ENCODE results near the gene CREBRF. TPM values are rescaled to one million over a fixed set of nuclear protein-coding genes. Genes with fewer than 3 reads are reported as not detected.
"Not testable (repeated sequence)": the region's sequence is repeated elsewhere in the genome, so short reads cannot be mapped to it uniquely, and the experiment has no call there.

CREBRF gene
- total RNA-seq, 2 experiments from 2014 or later: 8.7 to 10.0 TPM

DNA sequence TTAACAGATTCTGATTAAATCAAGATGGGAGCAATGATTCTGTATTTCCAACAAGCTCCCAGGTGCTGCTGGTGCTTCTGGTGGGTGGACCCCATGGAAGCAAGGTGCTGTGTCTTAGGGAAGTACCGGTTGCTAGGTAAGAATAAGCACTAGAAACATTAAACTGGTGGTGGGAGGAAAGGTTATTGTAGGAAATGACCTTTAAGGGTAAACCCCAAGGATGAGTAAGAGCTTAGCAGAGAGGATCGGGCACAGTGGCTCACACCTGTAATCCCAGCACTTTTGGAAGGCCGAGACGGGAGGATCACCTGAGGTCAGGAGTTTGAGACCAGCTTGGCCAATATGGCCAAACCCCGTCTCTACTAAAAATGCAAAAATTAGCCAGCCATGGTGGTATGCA, 16.2 kb upstream of the CREBRF start:
- Mint-ChIP-seq H3K27ac (no peak overlapping the region), H3K4me1 (ENCODE audit: low read depth) (peaks cover 30% of the 10 kb centered on the region), H3K36me3 (ENCODE audit: low read depth) (peaks cover 18% of the 10 kb centered on the region), H3K4me3 (no peak overlapping the region), H3K27me3 (ENCODE audit: low read depth) (no peaks in the 10 kb centered on the region), H3K9me3 (ENCODE audit: insufficient read depth) (no peaks in the 10 kb centered on the region)
- POLR2A ChIA-PET: interaction anchor here (1.1 to 1.9 kb wide), 2 partner anchors 17 to 56 kb away, joined by 3 to 7 read pairs; no protein-coding TSS in a partner anchor
- CTCF ChIA-PET: interaction anchor here (1.4 to 1.9 kb wide), 2 partner anchors 10 to 13 kb away, joined by 4 to 7 read pairs; no protein-coding TSS in a partner anchor
- DNase-seq (no peak), ATAC-seq (no peak)

DNA sequence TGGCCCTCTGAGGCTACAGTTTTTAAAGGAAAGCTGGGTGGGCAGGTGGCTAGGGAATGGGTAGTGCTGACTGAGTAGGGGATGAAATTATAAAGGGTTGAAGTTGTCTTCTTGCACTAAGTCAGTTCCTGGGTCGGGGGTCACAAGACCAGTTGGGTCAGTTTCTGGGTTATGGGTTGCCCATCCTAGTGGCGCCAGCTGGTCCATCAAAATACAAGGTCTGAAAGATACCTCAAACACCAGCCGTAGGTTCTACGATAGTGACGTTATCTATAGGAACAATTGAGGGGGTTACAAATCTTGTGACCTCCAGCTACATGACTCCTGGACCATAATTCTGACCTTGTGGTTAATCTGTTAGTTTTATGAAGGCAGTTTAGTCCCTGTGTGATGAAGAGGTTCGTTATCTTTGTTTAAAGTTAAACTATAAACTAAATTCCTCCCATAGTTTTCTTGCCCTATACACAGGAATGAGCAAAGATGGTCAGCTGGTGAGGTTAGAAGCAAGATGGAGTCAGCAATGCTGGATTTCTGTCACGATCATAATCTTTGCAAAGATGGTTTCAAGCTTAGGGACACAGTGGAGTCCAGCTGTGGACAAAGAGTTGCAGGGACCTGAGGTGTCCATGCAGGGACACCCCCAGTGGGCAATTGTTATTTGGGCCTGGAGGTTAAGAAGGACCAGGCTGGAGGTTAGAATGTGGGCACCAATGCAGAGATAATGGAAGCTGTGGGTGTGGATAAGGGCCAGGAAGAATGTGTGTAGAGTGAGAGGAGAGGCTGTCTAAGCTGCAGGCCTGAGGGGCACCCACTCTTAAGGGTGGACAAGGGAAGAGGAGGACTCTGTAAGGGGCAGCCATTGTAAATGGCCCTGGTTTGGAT, 14.0 kb upstream of the CREBRF start:
- ChIA-PET POLR2A (interaction anchor here (0.5 kb wide), 1 partner anchor 58 kb away, joined by 4 read pairs; no protein-coding TSS in a partner anchor), CTCF (interaction anchor here (1.0 kb wide), 1 partner anchor 58 kb away, joined by 3 read pairs; no protein-coding TSS in a partner anchor)
- no peak overlapping the region for H3K27ac Mint-ChIP-seq

GRCh38 chr5:173042763-173043107, 13.4 kb upstream of the CREBRF start:
- H3K27ac Mint-ChIP-seq: no peak overlapping the region
- no peaks in the 10 kb centered on the region for H3K27me3 Mint-ChIP-seq (ENCODE audit: low read depth)
- peaks cover 2% of the 10 kb centered on the region for H3K36me3 Mint-ChIP-seq (ENCODE audit: low read depth)
- POLR2A ChIA-PET: no interaction called here
- no peak overlapping the region for H3K4me3 Mint-ChIP-seq
- CTCF ChIA-PET: interaction anchor here (1.0 kb wide), 1 partner anchor 59 kb away, joined by 3 read pairs; no protein-coding TSS in a partner anchor
- DNase-seq (no peak), ATAC-seq (no peak)
- peaks cover 7% of the 10 kb centered on the region for H3K4me1 Mint-ChIP-seq (ENCODE audit: low read depth)
- no peaks in the 10 kb centered on the region for H3K9me3 Mint-ChIP-seq (ENCODE audit: insufficient read depth)

More for the DNA sequence above, 14.0 kb upstream of the CREBRF start:
- no peaks in the 10 kb centered on the region for H3K27me3 Mint-ChIP-seq (ENCODE audit: low read depth)
- H3K4me3 Mint-ChIP-seq: no peak overlapping the region
- no peaks in the 10 kb centered on the region for H3K9me3 Mint-ChIP-seq (ENCODE audit: insufficient read depth)
- ATAC-seq: no peak
- peaks cover 10% of the 10 kb centered on the region for H3K4me1 Mint-ChIP-seq (ENCODE audit: low read depth)
- peaks cover 4% of the 10 kb centered on the region for H3K36me3 Mint-ChIP-seq (ENCODE audit: low read depth)
- no peak for DNase-seq

DNA sequence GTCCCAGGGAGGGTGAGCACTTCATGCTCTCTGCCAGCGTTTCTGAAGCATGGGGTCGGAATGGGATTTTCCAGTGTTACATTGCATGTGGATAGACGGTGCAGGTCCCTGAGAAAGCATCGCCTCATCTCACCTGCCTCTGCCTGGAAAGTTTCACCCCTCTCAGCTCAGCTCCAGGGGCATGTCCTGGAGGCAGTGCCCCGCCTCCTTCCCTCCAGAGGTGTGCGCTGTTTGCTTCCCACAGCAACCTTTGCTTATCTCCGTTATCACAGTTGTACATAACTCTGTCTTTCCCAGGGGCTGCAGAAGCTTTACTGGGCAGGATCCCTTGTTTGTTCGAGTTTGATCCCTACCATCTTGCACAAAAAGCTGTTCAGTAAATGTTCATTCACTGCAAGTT, 10.7 kb upstream of the CREBRF start:
- H3K27ac Mint-ChIP-seq: no peak overlapping the region
- ChIA-PET POLR2A (no interaction called here), CTCF (no interaction called here)
- H3K4me3 Mint-ChIP-seq: no peak overlapping the region
- no peaks in the 10 kb centered on the region for H3K4me1 Mint-ChIP-seq (ENCODE audit: low read depth)
- no peaks in the 10 kb centered on the region for H3K27me3 Mint-ChIP-seq (ENCODE audit: low read depth)
- ATAC-seq (no peak), DNase-seq (no peak)
- no peaks in the 10 kb centered on the region for H3K9me3 Mint-ChIP-seq (ENCODE audit: insufficient read depth)
- peaks cover 2% of the 10 kb centered on the region for H3K36me3 Mint-ChIP-seq (ENCODE audit: low read depth)

DNA sequence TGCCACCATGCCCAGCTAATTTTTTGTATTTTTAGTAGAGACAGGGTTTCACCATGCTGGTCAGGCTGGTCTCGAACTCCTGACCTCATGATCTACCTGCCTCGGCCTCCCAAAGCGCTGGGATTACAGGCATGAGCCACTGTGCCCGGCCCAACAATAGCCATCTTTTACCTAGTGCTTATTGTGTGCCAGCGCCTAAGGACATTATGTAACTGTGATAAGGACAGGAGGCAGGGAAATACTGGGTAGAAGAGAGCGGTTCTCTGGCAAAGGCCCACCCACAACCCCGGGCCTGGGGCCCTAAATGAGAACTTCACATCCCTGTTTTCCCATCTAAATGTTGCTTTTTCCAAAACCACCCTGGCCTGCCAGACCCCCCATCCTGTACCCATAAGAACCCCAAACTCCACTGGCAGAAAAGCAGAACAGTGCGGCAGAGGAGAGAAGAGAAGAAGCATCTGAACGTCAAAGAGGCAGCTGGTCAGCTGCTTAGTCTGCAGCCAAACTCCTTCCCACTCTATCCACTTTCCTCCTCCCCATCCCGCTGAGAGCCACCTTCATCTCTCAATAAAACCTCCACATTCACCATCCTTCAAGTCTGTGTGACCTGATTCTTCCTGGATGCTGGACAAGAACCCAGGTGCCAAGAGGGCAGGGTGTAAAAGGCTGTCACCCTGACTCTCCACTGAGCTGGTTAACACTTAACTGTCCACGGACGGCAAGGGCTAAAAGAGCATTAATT, 8.9 kb upstream of the CREBRF start:
- POLR2A ChIA-PET; H3K9me3 Mint-ChIP-seq (ENCODE audit: insufficient read depth); ATAC-seq; H3K4me1 Mint-ChIP-seq (ENCODE audit: low read depth); H3K36me3 Mint-ChIP-seq (ENCODE audit: low read depth); H3K27me3 Mint-ChIP-seq (ENCODE audit: low read depth); H3K27ac Mint-ChIP-seq; DNase-seq; H3K4me3 Mint-ChIP-seq; CTCF ChIA-PET: not testable (repeated sequence)

GRCh38 chr5:173047838-173048105, 8.4 kb upstream of the CREBRF start:
- no peak for ATAC-seq
- CTCF ChIA-PET: no interaction called here
- Mint-ChIP-seq H3K27ac (no peak overlapping the region), H3K27me3 (ENCODE audit: low read depth) (peaks cover 2% of the 10 kb centered on the region), H3K36me3 (ENCODE audit: low read depth) (no peaks in the 10 kb centered on the region), H3K4me3 (no peak overlapping the region), H3K9me3 (ENCODE audit: insufficient read depth) (no peaks in the 10 kb centered on the region), H3K4me1 (ENCODE audit: low read depth) (peaks cover 6% of the 10 kb centered on the region)
- POLR2A ChIA-PET: no interaction called here
- no peak for DNase-seq

DNA sequence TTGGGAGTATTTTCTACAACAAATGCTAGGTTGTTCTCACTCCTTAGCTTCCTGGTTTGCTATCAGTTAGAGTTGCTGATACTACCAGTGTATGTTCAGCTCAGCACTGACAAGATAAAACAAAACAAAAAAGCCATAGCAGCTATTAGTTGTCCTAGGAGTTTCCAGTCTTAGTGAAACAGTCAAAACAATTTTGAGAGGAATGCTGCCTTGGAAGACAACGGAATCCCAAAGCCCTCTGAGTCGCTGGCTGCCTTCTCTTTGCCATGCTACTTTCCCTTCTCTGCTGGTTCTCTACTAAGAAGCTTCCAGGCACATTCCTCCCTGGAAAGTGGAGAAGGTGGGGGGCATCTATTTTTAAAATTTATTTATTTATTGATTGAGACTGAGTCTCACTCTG, 5.4 kb upstream of the CREBRF start:
- CTCF ChIA-PET: interaction anchor here (0.7 to 2.7 kb wide), 3 partner anchors 11 to 16 kb away, joined by 3 to 7 read pairs (median 6); no protein-coding TSS in a partner anchor
- Mint-ChIP-seq H3K4me1 (ENCODE audit: low read depth) (peaks cover 31% of the 10 kb centered on the region), H3K27me3 (ENCODE audit: low read depth) (peaks cover 2% of the 10 kb centered on the region), H3K9me3 (ENCODE audit: insufficient read depth) (no peaks in the 10 kb centered on the region), H3K36me3 (ENCODE audit: low read depth) (no peaks in the 10 kb centered on the region), H3K27ac (no peak overlapping the region), H3K4me3 (no peak overlapping the region)
- POLR2A ChIA-PET: no interaction called here
- ATAC-seq (no peak), DNase-seq (no peak)

- Mint-ChIP-seq H3K36me3 (ENCODE audit: low read depth) (no peaks in the 10 kb centered on the region), H3K9me3 (ENCODE audit: insufficient read depth) (no peaks in the 10 kb centered on the region), H3K4me3 (no peak overlapping the region), H3K27me3 (ENCODE audit: low read depth) (peaks cover 2% of the 10 kb centered on the region), H3K4me1 (ENCODE audit: low read depth) (peaks cover 33% of the 10 kb centered on the region), H3K27ac (no peak overlapping the region)
- CTCF ChIA-PET: no interaction called here
- ATAC-seq (no peak), DNase-seq (no peak)
- POLR2A ChIA-PET: no interaction called here
Observed at GRCh38 chr5:173051746-173052145, 4.4 kb upstream of the CREBRF start.

- Mint-ChIP-seq H3K9me3 (ENCODE audit: insufficient read depth) (no peaks in the 10 kb centered on the region), H3K36me3 (ENCODE audit: low read depth) (no peaks in the 10 kb centered on the region), H3K4me1 (ENCODE audit: low read depth) (peaks cover 38% of the 10 kb centered on the region), H3K27ac (no peak overlapping the region), H3K27me3 (ENCODE audit: low read depth) (peaks cover 2% of the 10 kb centered on the region), H3K4me3 (no peak overlapping the region)
- POLR2A ChIA-PET: interaction anchor here (0.8 kb wide), 1 partner anchor 69 kb away, joined by 6 read pairs; no protein-coding TSS in a partner anchor
- CTCF ChIA-PET: interaction anchor here (1.2 to 1.3 kb wide), 2 partner anchors 13 to 18 kb away, joined by 4 to 5 read pairs; no protein-coding TSS in a partner anchor
- ATAC-seq: no peak
- DNase-seq: no peak
Observed at GRCh38 chr5:173053041-173053440, 3.1 kb upstream of the CREBRF start.

GRCh38 chr5:173055042-173055721, 970 bp upstream of the CREBRF start:
- peak overlapping the region; percentile 85 for H3K27ac Mint-ChIP-seq
- H3K9me3 Mint-ChIP-seq (ENCODE audit: insufficient read depth): no peaks in the 10 kb centered on the region
- POLR2A ChIA-PET: interaction anchor here (1.4 kb wide), 1 partner anchor 71 kb away, joined by 4 read pairs; the partner anchor contains the start of gene ATP6V0E1
- H3K36me3 Mint-ChIP-seq (ENCODE audit: low read depth): no peaks in the 10 kb centered on the region
- DNase-seq: no peak
- peak overlapping the region; percentile 82 for H3K4me3 Mint-ChIP-seq
- CTCF ChIA-PET: interaction anchor here (0.6 to 1.0 kb wide), 2 partner anchors 71 to 88 kb away, joined by 3 to 4 read pairs; partner anchors contain the start of gene ATP6V0E1
- H3K4me1 Mint-ChIP-seq (ENCODE audit: low read depth): peaks cover 44% of the 10 kb centered on the region
- H3K27me3 Mint-ChIP-seq (ENCODE audit: low read depth): peaks cover 2% of the 10 kb centered on the region
- ATAC-seq: no peak

- CTCF ChIA-PET: interaction anchor here (1.0 kb wide), 1 partner anchor 72 kb away, joined by 4 read pairs; the partner anchor contains the start of gene ATP6V0E1
- Mint-ChIP-seq H3K27ac (peak overlapping the region; percentile 85), H3K36me3 (ENCODE audit: low read depth) (no peaks in the 10 kb centered on the region), H3K4me1 (ENCODE audit: low read depth) (peaks cover 47% of the 10 kb centered on the region), H3K9me3 (ENCODE audit: insufficient read depth) (no peaks in the 10 kb centered on the region), H3K27me3 (ENCODE audit: low read depth) (peaks cover under 1% of the 10 kb centered on the region), H3K4me3 (peak overlapping the region; percentile 82)
- ATAC-seq (no peak), DNase-seq (peak; percentile 44)
- POLR2A ChIA-PET: interaction anchor here (1.4 kb wide), 1 partner anchor 72 kb away, joined by 4 read pairs; the partner anchor contains the start of gene ATP6V0E1
Observed at GRCh38 chr5:173055722-173055982, 500 bp upstream of the CREBRF start.
